Measurements from ENCODE around the gene B3GAT1. TPM values are rescaled to one million over a fixed set of nuclear protein-coding genes. Genes with fewer than 3 reads are reported as not detected.

Gene B3GAT1
- polyA plus RNA-seq, 3 donors: not detected

DNA sequence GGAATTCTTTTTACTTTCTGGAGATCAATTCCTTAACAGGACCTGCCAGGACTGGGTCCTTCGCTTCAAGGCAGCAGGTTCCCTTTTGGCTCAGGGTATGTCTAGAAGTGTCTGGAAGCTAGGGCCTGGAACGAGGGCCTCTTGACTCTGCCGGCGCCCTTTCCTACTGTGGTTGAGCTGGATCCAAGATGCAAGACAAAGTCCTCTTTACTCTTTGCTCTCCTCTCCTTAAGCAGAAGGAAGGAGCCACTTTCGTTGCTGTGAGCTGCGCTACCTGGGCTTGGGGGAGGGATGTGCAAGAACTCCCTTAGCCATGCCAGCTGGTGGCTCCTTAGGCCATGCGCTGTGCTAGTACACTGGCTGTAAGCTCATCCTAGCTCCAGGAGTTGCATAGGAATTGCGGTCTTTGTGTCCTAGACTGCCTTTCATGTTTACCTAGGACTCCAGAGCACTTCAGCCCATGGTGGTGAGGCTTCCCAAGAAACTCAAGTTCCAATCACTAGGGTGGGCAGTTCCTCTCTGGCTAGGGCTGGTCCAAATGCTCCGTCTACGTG is 62.2 kb downstream of the B3GAT1 start:
- H3K36me3 Mint-ChIP-seq: no peaks in the 10 kb centered on the region
- Histone ChIP-seq H3K27ac (ENCODE audit: low read depth in 1 of 2, low read length in 2 of 2) (no peak overlapping the region), H3K4me3 (replicated peaks in 1 of 3; ENCODE audit: low read depth in 2 of 3, low read length in 3 of 3) (no peak overlapping the region), H3K4me1 (ENCODE audit: control insufficient read depth in 1 of 2, insufficient read depth in 2 of 2, low read length in 2 of 2) (no peaks in the 10 kb centered on the region), H3K27me3 (ENCODE audit: control insufficient read depth in 2 of 2, insufficient read depth in 2 of 2, low read length in 2 of 2) (no peaks in the 10 kb centered on the region), H3K36me3 (replicated peaks in 1 of 2; ENCODE audit: control insufficient read depth in 1 of 2, insufficient read depth in 2 of 2, low read length in 2 of 2) (no peaks in the 10 kb centered on the region), H3K9me3 (replicated peaks in 1 of 2; ENCODE audit: control insufficient read depth in 1 of 2, insufficient read depth in 1 of 2, low read length in 2 of 2) (no peaks in the 10 kb centered on the region), H3K79me2 (ENCODE audit: insufficient read depth, low read length) (no peaks in the 10 kb centered on the region), H2AFZ (ENCODE audit: insufficient read depth, low read depth, low read length, poor library complexity, severe bottlenecking) (no peak overlapping the region), H3K9ac (ENCODE audit: insufficient read depth, low read length, poor library complexity, severe bottlenecking) (no peak overlapping the region), H4K20me1 (ENCODE audit: insufficient read depth, low read length) (no peaks in the 10 kb centered on the region), H3K4me2 (replicated peaks; ENCODE audit: extremely low read depth, low read length, poor library complexity, severe bottlenecking) (no peak overlapping the region)
- H3K9me3 Mint-ChIP-seq: peaks cover 0 to 3% (median 0%) of the 10 kb centered on the region in 7 donors
- H3K27ac Mint-ChIP-seq: no peak overlapping the region
- no peak overlapping the region for H3K4me3 Mint-ChIP-seq
- H3K4me1 Mint-ChIP-seq: no peaks in the 10 kb centered on the region
- intact Hi-C loops (cut with micrococcal nuclease): no loop called here
- TF ChIP-seq, protein P1, sequence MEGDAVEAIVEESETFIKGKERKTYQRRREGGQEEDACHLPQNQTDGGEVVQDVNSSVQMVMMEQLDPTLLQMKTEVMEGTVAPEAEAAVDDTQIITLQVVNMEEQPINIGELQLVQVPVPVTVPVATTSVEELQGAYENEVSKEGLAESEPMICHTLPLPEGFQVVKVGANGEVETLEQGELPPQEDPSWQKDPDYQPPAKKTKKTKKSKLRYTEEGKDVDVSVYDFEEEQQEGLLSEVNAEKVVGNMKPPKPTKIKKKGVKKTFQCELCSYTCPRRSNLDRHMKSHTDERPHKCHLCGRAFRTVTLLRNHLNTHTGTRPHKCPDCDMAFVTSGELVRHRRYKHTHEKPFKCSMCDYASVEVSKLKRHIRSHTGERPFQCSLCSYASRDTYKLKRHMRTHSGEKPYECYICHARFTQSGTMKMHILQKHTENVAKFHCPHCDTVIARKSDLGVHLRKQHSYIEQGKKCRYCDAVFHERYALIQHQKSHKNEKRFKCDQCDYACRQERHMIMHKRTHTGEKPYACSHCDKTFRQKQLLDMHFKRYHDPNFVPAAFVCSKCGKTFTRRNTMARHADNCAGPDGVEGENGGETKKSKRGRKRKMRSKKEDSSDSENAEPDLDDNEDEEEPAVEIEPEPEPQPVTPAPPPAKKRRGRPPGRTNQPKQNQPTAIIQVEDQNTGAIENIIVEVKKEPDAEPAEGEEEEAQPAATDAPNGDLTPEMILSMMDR (IDR thresholded peaks at IDR 0.05): no peak
- H3K27me3 Mint-ChIP-seq (ENCODE audit: low read depth in 3 of 3): peaks cover 1 to 18% (median 2%) of the 10 kb centered on the region in 3 donors
- WGBS (ENCODE audit: insufficient coverage): 94% methylated on average over 4 of the region's 10 CpGs
- no peak for DNase-seq

DNA sequence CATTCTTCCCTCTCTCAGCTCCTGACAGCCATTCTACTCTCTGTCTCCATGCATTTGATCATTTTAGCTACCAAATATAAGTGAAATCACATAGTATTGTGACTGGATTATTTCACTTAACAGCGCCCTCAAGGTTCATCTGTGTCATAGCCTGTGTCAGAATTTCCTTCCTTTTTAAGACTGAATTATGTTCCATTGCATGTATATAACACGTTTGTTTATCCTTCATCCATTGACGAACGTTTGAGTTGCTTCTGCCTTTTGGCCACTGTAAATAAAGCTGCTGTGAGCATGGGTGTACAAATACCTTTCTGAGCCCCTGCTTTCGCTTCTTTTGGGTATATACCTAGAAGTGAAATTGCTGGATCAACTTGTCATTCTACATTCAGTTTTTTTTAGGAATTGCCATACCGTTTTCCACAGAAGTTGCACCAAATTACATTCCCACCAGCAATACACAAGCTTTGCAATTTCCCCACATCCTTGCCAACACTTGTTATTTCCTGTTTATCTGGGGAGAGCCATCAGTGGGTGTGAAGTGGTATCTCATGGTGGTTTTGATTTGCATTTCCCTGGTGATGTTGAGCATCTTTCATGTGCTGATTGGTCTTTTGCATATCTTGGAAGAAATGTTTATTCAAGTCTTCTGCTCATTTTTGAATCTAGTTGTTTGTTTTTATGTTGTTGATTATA is 62.8 kb downstream of the B3GAT1 start:
- no peaks in the 10 kb centered on the region for H3K36me3 Mint-ChIP-seq
- peaks cover 0 to 18% (median 0%) of the 10 kb centered on the region in 3 donors for H3K27me3 Mint-ChIP-seq (ENCODE audit: low read depth in 3 of 3)
- Histone ChIP-seq H3K27me3 (ENCODE audit: control insufficient read depth in 2 of 2, insufficient read depth in 2 of 2, low read length in 2 of 2) (no peaks in the 10 kb centered on the region), H3K4me1 (ENCODE audit: control insufficient read depth in 1 of 2, insufficient read depth in 2 of 2, low read length in 2 of 2) (no peaks in the 10 kb centered on the region), H3K4me2 (replicated peaks; ENCODE audit: extremely low read depth, low read length, poor library complexity, severe bottlenecking) (no peak overlapping the region), H3K9me3 (replicated peaks in 1 of 2; ENCODE audit: control insufficient read depth in 1 of 2, insufficient read depth in 1 of 2, low read length in 2 of 2) (no peaks in the 10 kb centered on the region), H3K79me2 (ENCODE audit: insufficient read depth, low read length) (no peaks in the 10 kb centered on the region), H3K9ac (ENCODE audit: insufficient read depth, low read length, poor library complexity, severe bottlenecking) (no peak overlapping the region), H3K36me3 (replicated peaks in 1 of 2; ENCODE audit: control insufficient read depth in 1 of 2, insufficient read depth in 2 of 2, low read length in 2 of 2) (no peaks in the 10 kb centered on the region), H4K20me1 (ENCODE audit: insufficient read depth, low read length) (no peaks in the 10 kb centered on the region), H3K4me3 (replicated peaks in 1 of 3; ENCODE audit: low read depth in 2 of 3, low read length in 3 of 3) (no peak overlapping the region), H2AFZ (ENCODE audit: insufficient read depth, low read depth, low read length, poor library complexity, severe bottlenecking) (no peak overlapping the region), H3K27ac (ENCODE audit: low read depth in 1 of 2, low read length in 2 of 2) (no peak overlapping the region)
- no peak overlapping the region for H3K4me3 Mint-ChIP-seq
- DNase-seq: no peak
- no peak overlapping the region for H3K27ac Mint-ChIP-seq
- intact Hi-C loops (cut with micrococcal nuclease): no loop called here
- H3K4me1 Mint-ChIP-seq: no peaks in the 10 kb centered on the region
- peaks cover 0 to 3% (median 0%) of the 10 kb centered on the region in 7 donors for H3K9me3 Mint-ChIP-seq
- no CpG with 5 or more reads among the region's 6 CpGs for WGBS (ENCODE audit: insufficient coverage)
- TF ChIP-seq, protein P1 (IDR thresholded peaks at IDR 0.05): no peak

Data from CD14-positive monocyte (primary cell).